ENCODE results near the gene IBA57. TPM values are rescaled to one million over a fixed set of nuclear protein-coding genes. Genes with fewer than 3 reads are reported as not detected.

Gene IBA57
- total and polyA plus RNA-seq, 3 donors from 2014 or later, result 16.0 to 23.2 (median 21.0) TPM

- Histone ChIP-seq H3K36me3 (ENCODE audit: low read depth, missing control alignments) (no peaks in the 10 kb centered on the region), H3K27me3 (no peaks in the 10 kb centered on the region), H3K4me3 (peak overlapping the region; percentile 94 to 99), H3K27ac (peak overlapping the region; percentile 97 to 99), H3K4me1 (peaks cover 38% of the 10 kb centered on the region), H3K9me3 (no peaks in the 10 kb centered on the region)
- intact Hi-C loops (cut with DNase I; ENCODE audit: low total_unique reads), result no loop called here
- peak; percentile 79 for DNase-seq
- WGBS, 2 donors, result 8 to 9% methylated on average over 14 to 27 of the region's 27 CpGs
- TF ChIP-seq POLR2A (IDR thresholded peaks at IDR 0.05) (no peak), CTCF (IDR thresholded peaks at IDR 0.05) (no peak)
These were observed 24.2 kb upstream of the IBA57 start for GRCh38 chr1:228141226-228142044.

- Histone ChIP-seq H3K27me3 (no peaks in the 10 kb centered on the region), H3K4me1 (peaks cover 45% of the 10 kb centered on the region), H3K9me3 (no peaks in the 10 kb centered on the region), H3K4me3 (no peak overlapping the region), H3K27ac (peak overlapping the region; percentile 97 to 99), H3K36me3 (ENCODE audit: low read depth, missing control alignments) (no peaks in the 10 kb centered on the region)
- TF ChIP-seq CTCF (IDR thresholded peaks at IDR 0.05) (no peak), POLR2A (IDR thresholded peaks at IDR 0.05) (no peak)
- 74 to 84% methylated on average over 4 to 16 of the region's 16 CpGs for WGBS, 2 donors
- no peak for DNase-seq
- intact Hi-C loops (cut with DNase I; ENCODE audit: low total_unique reads), result no loop called here
These were observed 23.4 kb upstream of the IBA57 start for GRCh38 chr1:228142155-228142691.

GRCh38 chr1:228142701-228143136 lies 22.9 kb upstream of the IBA57 start:
- H3K4me1 ChIP-seq, result peaks cover 50% of the 10 kb centered on the region
- no peak for DNase-seq

GRCh38 chr1:228143480-228144192 lies 22.0 kb upstream of the IBA57 start:
- no peak for DNase-seq
- Histone ChIP-seq H3K36me3 (ENCODE audit: low read depth, missing control alignments) (no peaks in the 10 kb centered on the region), H3K4me1 (peaks cover 59% of the 10 kb centered on the region), H3K9me3 (no peaks in the 10 kb centered on the region), H3K27ac (no peak overlapping the region), H3K4me3 (no peak overlapping the region), H3K27me3 (no peaks in the 10 kb centered on the region)
- intact Hi-C loops (cut with DNase I; ENCODE audit: low total_unique reads), result no loop called here
- WGBS, 2 donors, result 85 to 93% methylated on average over 12 of the region's 12 CpGs
- no peak for TF ChIP-seq POLR2A (IDR thresholded peaks at IDR 0.05)

More at GRCh38 chr1:228142701-228143136, 22.9 kb upstream of the IBA57 start:
- Histone ChIP-seq H3K4me3 (no peak overlapping the region), H3K27ac (peak overlapping the region in 1 of 2 donors; percentile 99), H3K9me3 (no peaks in the 10 kb centered on the region), H3K36me3 (ENCODE audit: low read depth, missing control alignments) (no peaks in the 10 kb centered on the region), H3K27me3 (no peaks in the 10 kb centered on the region)
- TF ChIP-seq POLR2A (IDR thresholded peaks at IDR 0.05) (no peak), CTCF (IDR thresholded peaks at IDR 0.05) (no peak)
- 83 to 100% methylated on average over 3 to 11 of the region's 11 CpGs for WGBS, 2 donors
- intact Hi-C loops (cut with DNase I; ENCODE audit: low total_unique reads), result no loop called here
